WTC11 (cell line): ENCODE results near the gene AKAP10.

ENCODE experiments used
- GRHL2 ChIP-seq: fragments of 250-450 bp; sonication (Bioruptor Pico); IDR thresholded peaks from 2 replicates; pipeline ENCODE4 v1.8.0; 2022; ENCODE audit warnings: mild to moderate bottlenecking, moderate library complexity; ENCODE audit not compliant: insufficient replicate concordance, severe bottlenecking
- NR2C2 ChIP-seq: sonication (generic); formaldehyde crosslinking; IDR thresholded peaks from 2 replicates; pipeline ENCODE4 v1.8.0; 2022; ENCODE audit warnings: mild to moderate bottlenecking, missing genetic modification reagents
- TEAD4 ChIP-seq: sonication (generic); formaldehyde crosslinking; IDR thresholded peaks from 2 replicates; pipeline ENCODE4 v1.8.0; 2022; ENCODE audit warnings: mild to moderate bottlenecking, missing genetic modification reagents
- TF ChIP-seq, protein P1 (sequence below): fragments of 200-600 bp; IDR thresholded peaks from 2 replicates; pipeline ENCODE4 v1.8.0; 2022; ENCODE audit warnings: antibody characterized with exemption
- TF ChIP-seq, protein P2 (sequence below): sonication (generic); formaldehyde crosslinking; conservative IDR thresholded peaks from 2 replicates; pipeline ENCODE4 v1.8.1; 2022; ENCODE audit warnings: mild to moderate bottlenecking, missing genetic modification reagents
- TF ChIP-seq, protein P3 (sequence below): sonication (generic); formaldehyde crosslinking; IDR thresholded peaks from 2 replicates; pipeline ENCODE4 v1.8.0; 2022; ENCODE audit warnings: mild to moderate bottlenecking, missing genetic modification reagents
- TF ChIP-seq, protein P4 (sequence below): sonication (generic); formaldehyde crosslinking; IDR thresholded peaks from 2 replicates; pipeline ENCODE4 v1.8.0; 2022; ENCODE audit warnings: mild to moderate bottlenecking, missing genetic modification reagents
- TF ChIP-seq, protein P5 (sequence below): sonication (generic); formaldehyde crosslinking; IDR thresholded peaks from 2 replicates; pipeline ENCODE4 v1.8.1; 2023; ENCODE audit warnings: mild to moderate bottlenecking, missing genetic modification reagents, moderate library complexity
- TF ChIP-seq, protein P6 (sequence below): sonication (generic); formaldehyde crosslinking; IDR thresholded peaks from 2 replicates; pipeline ENCODE4 v1.8.0; 2022; ENCODE audit warnings: mild to moderate bottlenecking, missing genetic modification reagents
- TF ChIP-seq, protein P7 (sequence below): sonication (generic); formaldehyde crosslinking; IDR thresholded peaks from 2 replicates; pipeline ENCODE4 v1.8.1; 2022; ENCODE audit warnings: low read depth, missing genetic modification reagents, borderline replicate concordance
- TF ChIP-seq, protein P8 (sequence below): sonication (generic); formaldehyde crosslinking; IDR thresholded peaks from 2 replicates; pipeline ENCODE4 v1.8.1; 2023; ENCODE audit warnings: mild to moderate bottlenecking, missing genetic modification reagents

DNA sequence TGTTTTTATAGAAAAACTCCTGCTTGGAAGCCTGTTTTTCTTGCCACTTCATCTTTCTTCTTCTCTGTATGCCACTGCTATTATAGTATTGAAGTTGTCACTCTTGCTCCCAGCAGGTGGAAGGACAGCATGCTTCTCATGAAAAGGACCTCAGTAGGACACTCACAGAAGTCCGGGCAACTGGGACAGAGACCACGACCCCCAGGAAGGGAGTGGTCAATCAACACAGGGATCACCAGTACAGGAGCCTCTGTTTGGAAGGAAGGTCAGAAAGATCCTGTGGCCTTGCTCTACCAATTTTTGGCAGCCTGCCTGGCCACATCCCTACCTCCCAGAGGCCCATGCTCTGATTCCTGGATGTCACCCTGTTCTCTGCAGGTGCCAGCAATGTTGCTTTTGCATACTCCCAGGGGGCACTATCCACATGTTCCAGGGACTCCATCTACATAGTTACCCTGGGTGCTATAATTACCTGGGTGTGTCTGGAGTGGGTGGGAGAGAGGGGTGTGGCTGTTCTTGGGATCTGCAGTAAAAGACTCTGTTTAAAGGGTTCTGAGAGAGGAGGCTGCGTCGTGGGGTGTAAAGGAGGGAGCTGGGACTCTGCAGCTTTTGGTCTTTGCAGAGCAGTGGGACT, 13.7 kb upstream of the AKAP10 start:
- TF ChIP-seq, protein P1, sequence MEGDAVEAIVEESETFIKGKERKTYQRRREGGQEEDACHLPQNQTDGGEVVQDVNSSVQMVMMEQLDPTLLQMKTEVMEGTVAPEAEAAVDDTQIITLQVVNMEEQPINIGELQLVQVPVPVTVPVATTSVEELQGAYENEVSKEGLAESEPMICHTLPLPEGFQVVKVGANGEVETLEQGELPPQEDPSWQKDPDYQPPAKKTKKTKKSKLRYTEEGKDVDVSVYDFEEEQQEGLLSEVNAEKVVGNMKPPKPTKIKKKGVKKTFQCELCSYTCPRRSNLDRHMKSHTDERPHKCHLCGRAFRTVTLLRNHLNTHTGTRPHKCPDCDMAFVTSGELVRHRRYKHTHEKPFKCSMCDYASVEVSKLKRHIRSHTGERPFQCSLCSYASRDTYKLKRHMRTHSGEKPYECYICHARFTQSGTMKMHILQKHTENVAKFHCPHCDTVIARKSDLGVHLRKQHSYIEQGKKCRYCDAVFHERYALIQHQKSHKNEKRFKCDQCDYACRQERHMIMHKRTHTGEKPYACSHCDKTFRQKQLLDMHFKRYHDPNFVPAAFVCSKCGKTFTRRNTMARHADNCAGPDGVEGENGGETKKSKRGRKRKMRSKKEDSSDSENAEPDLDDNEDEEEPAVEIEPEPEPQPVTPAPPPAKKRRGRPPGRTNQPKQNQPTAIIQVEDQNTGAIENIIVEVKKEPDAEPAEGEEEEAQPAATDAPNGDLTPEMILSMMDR = no peak
- TF ChIP-seq, protein P2, sequence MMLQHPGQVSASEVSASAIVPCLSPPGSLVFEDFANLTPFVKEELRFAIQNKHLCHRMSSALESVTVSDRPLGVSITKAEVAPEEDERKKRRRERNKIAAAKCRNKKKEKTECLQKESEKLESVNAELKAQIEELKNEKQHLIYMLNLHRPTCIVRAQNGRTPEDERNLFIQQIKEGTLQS (CRISPR knock-in tag) = no peak
- TF ChIP-seq, protein P3, sequence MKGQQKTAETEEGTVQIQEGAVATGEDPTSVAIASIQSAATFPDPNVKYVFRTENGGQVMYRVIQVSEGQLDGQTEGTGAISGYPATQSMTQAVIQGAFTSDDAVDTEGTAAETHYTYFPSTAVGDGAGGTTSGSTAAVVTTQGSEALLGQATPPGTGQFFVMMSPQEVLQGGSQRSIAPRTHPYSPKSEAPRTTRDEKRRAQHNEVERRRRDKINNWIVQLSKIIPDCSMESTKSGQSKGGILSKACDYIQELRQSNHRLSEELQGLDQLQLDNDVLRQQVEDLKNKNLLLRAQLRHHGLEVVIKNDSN = no peak
- TF ChIP-seq, protein P4, sequence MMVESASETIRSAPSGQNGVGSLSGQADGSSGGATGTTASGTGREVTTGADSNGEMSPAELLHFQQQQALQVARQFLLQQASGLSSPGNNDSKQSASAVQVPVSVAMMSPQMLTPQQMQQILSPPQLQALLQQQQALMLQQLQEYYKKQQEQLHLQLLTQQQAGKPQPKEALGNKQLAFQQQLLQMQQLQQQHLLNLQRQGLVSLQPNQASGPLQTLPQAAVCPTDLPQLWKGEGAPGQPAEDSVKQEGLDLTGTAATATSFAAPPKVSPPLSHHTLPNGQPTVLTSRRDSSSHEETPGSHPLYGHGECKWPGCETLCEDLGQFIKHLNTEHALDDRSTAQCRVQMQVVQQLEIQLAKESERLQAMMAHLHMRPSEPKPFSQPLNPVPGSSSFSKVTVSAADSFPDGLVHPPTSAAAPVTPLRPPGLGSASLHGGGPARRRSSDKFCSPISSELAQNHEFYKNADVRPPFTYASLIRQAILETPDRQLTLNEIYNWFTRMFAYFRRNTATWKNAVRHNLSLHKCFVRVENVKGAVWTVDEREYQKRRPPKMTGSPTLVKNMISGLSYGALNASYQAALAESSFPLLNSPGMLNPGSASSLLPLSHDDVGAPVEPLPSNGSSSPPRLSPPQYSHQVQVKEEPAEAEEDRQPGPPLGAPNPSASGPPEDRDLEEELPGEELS (CRISPR knock-in tag) = no peak
- TF ChIP-seq TEAD4 = no peak
- no peak for TF ChIP-seq NR2C2 (CRISPR knock-in tag)
- no peak for TF ChIP-seq GRHL2 (CRISPR knock-in tag)
- TF ChIP-seq, protein P5, sequence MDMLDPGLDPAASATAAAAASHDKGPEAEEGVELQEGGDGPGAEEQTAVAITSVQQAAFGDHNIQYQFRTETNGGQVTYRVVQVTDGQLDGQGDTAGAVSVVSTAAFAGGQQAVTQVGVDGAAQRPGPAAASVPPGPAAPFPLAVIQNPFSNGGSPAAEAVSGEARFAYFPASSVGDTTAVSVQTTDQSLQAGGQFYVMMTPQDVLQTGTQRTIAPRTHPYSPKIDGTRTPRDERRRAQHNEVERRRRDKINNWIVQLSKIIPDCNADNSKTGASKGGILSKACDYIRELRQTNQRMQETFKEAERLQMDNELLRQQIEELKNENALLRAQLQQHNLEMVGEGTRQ (CRISPR knock-in tag) = no peak
- TF ChIP-seq, protein P6, sequence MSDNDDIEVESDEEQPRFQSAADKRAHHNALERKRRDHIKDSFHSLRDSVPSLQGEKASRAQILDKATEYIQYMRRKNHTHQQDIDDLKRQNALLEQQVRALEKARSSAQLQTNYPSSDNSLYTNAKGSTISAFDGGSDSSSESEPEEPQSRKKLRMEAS (CRISPR knock-in tag) = no peak
- TF ChIP-seq, protein P7, sequence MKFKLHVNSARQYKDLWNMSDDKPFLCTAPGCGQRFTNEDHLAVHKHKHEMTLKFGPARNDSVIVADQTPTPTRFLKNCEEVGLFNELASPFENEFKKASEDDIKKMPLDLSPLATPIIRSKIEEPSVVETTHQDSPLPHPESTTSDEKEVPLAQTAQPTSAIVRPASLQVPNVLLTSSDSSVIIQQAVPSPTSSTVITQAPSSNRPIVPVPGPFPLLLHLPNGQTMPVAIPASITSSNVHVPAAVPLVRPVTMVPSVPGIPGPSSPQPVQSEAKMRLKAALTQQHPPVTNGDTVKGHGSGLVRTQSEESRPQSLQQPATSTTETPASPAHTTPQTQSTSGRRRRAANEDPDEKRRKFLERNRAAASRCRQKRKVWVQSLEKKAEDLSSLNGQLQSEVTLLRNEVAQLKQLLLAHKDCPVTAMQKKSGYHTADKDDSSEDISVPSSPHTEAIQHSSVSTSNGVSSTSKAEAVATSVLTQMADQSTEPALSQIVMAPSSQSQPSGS (CRISPR knock-in tag) = no peak
- TF ChIP-seq, protein P8, sequence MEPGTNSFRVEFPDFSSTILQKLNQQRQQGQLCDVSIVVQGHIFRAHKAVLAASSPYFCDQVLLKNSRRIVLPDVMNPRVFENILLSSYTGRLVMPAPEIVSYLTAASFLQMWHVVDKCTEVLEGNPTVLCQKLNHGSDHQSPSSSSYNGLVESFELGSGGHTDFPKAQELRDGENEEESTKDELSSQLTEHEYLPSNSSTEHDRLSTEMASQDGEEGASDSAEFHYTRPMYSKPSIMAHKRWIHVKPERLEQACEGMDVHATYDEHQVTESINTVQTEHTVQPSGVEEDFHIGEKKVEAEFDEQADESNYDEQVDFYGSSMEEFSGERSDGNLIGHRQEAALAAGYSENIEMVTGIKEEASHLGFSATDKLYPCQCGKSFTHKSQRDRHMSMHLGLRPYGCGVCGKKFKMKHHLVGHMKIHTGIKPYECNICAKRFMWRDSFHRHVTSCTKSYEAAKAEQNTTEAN (CRISPR knock-in tag) = no peak
